Transverse colon (tissue), 3 donors: ENCODE measurements around the gene TMEM72.

Experiments
- EP300 ChIP-seq: sonication (generic); formaldehyde crosslinking; IDR thresholded peaks from one replicate; pipeline ENCODE4 v1.6.1; 2017; ENCODE audit warnings: antibody characterized with exemption, low read depth
- POLR2AphosphoS5 ChIP-seq, 3 donors: sonication (generic); formaldehyde crosslinking; IDR thresholded peaks; one replicate each; pipeline ENCODE4 v1.6.1; 2016; ENCODE audit warnings: antibody characterized with exemption in 3 of 3

DNA sequence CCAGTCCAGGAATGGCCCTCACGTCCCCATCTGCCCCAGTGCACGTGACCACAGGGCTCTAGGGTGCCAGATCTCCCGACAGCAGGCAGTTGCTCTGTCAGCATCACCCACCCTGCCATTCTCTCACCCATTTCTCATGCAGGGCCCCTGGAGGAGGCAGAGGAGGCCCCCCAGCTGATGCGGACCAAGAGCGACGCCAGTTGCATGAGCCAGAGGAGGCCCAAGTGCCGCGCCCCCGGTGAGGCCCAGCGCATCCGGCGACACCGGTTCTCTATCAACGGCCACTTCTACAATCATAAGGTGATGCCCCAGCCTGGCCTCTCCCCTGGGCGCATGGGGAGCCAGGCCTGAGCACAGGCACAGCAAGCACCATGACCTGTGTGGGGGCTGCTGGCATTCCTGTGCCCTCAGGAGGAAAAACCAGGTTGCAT lies 73.5 kb downstream of the TMEM72 start:
- TF ChIP-seq POLR2AphosphoS5 (IDR thresholded peaks at IDR 0.05) (no peak), EP300 (no peak)
